Measurements from ENCODE around the gene TSPAN9. TPM values are rescaled to one million over a fixed set of nuclear protein-coding genes. Genes with fewer than 3 reads are reported as not detected.

TSPAN9 gene
- total RNA-seq, 1 donor from 2014 or later: 49.4 TPM

- H3K4me3 Mint-ChIP-seq: no peak overlapping the region
- peaks cover 12% of the 10 kb centered on the region for H3K4me1 Mint-ChIP-seq
- H3K27me3 Mint-ChIP-seq (ENCODE audit: low read depth): no peaks in the 10 kb centered on the region
- H3K27ac Mint-ChIP-seq: no peak overlapping the region
- DNase-seq (ENCODE audit: low spot score in 2 of 2, unreplicated experiment in 2 of 2): no peak
- TF ChIP-seq CTCF (IDR thresholded peaks at IDR 0.05; ENCODE audit: unreplicated experiment): no peak
- H3K9me3 Mint-ChIP-seq: peaks cover 26% of the 10 kb centered on the region
- peaks cover 36% of the 10 kb centered on the region for H3K36me3 Mint-ChIP-seq
These were observed 47.7 kb downstream of the TSPAN9 start for GRCh38 chr12:3124917-3125316.

- Mint-ChIP-seq H3K27ac (no peak overlapping the region), H3K4me3 (no peak overlapping the region), H3K4me1 (peaks cover 5% of the 10 kb centered on the region)
These were observed 48.5 kb downstream of the TSPAN9 start for GRCh38 chr12:3125674-3126073.

GRCh38 chr12:3127832-3128231, 50.7 kb downstream of the TSPAN9 start:
- Mint-ChIP-seq H3K36me3 (peaks cover 36% of the 10 kb centered on the region), H3K9me3 (peaks cover 26% of the 10 kb centered on the region), H3K4me1 (peaks cover 11% of the 10 kb centered on the region), H3K4me3 (no peak overlapping the region), H3K27ac (no peak overlapping the region), H3K27me3 (ENCODE audit: low read depth) (no peaks in the 10 kb centered on the region)
- no peak for TF ChIP-seq CTCF (IDR thresholded peaks at IDR 0.05; ENCODE audit: unreplicated experiment)
- no peak for DNase-seq (ENCODE audit: low spot score in 2 of 2, unreplicated experiment in 2 of 2)

More at GRCh38 chr12:3125674-3126073, 48.5 kb downstream of the TSPAN9 start:
- no peak for DNase-seq (ENCODE audit: low spot score in 2 of 2, unreplicated experiment in 2 of 2)
- Mint-ChIP-seq H3K9me3 (peaks cover 26% of the 10 kb centered on the region), H3K36me3 (peaks cover 36% of the 10 kb centered on the region), H3K27me3 (ENCODE audit: low read depth) (no peaks in the 10 kb centered on the region)
- no peak for TF ChIP-seq CTCF (IDR thresholded peaks at IDR 0.05; ENCODE audit: unreplicated experiment)

GRCh38 chr12:3128498-3129293, 51.5 kb downstream of the TSPAN9 start:
- no peak for TF ChIP-seq CTCF (IDR thresholded peaks at IDR 0.05; ENCODE audit: unreplicated experiment)
- no peak for DNase-seq (ENCODE audit: low spot score in 2 of 2, unreplicated experiment in 2 of 2)
- Mint-ChIP-seq H3K4me3 (no peak overlapping the region), H3K9me3 (peaks cover 24% of the 10 kb centered on the region), H3K4me1 (peaks cover 18% of the 10 kb centered on the region), H3K27me3 (ENCODE audit: low read depth) (no peaks in the 10 kb centered on the region), H3K27ac (no peak overlapping the region), H3K36me3 (peaks cover 34% of the 10 kb centered on the region)

- H3K4me3 Mint-ChIP-seq: no peak overlapping the region
- DNase-seq (ENCODE audit: low spot score in 2 of 2, unreplicated experiment in 2 of 2): no peak
- H3K27me3 Mint-ChIP-seq (ENCODE audit: low read depth): no peaks in the 10 kb centered on the region
- H3K27ac Mint-ChIP-seq: no peak overlapping the region
- peaks cover 19% of the 10 kb centered on the region for H3K9me3 Mint-ChIP-seq
- peaks cover 29% of the 10 kb centered on the region for H3K36me3 Mint-ChIP-seq
- H3K4me1 Mint-ChIP-seq: peaks cover 18% of the 10 kb centered on the region
- TF ChIP-seq CTCF (IDR thresholded peaks at IDR 0.05; ENCODE audit: unreplicated experiment): no peak
These were observed 52.3 kb downstream of the TSPAN9 start for GRCh38 chr12:3129301-3130056.

Data from mesothelial cell of epicardium (in vitro differentiated cells).